ENCODE data around the gene AZU1. TPM values are rescaled to one million over a fixed set of nuclear protein-coding genes. Genes with fewer than 3 reads are reported as not detected.

The AZU1 gene
- total RNA-seq, 1 experiment from 2014 or later = 5.8 TPM

GRCh38 chr19:858284-858683 is 30.6 kb downstream of the AZU1 start:
- DNase-seq (ENCODE audit: low read depth, low spot score) = no peak
- ChIA-PET POLR2A (no interaction called here), CTCF (interaction anchor here (0.6 to 0.7 kb wide), 2 partner anchors 15 to 71 kb away, joined by 3 read pairs; no protein-coding TSS in a partner anchor)
- in situ Hi-C loops (cut with HindIII; ENCODE audit: low pct_unique_long_range_greater_than_20kb, low sequenced_read_pairs) (no loop called here), intact Hi-C loops (cut with micrococcal nuclease; ENCODE audit: unreplicated experiment) (loop anchor here (5.0 kb wide), 1 partner anchor 139 kb away; no protein-coding TSS in a partner anchor)
- Histone ChIP-seq H3K4me3 (ENCODE audit: low read depth in 2 of 2, low read length in 2 of 2) (no peak overlapping the region), H3K27ac (ENCODE audit: low read length) (no peak overlapping the region), H3K9me3 (ENCODE audit: control insufficient read depth, insufficient read depth, low read depth, low read length) (no peaks in the 10 kb centered on the region), H3K4me1 (ENCODE audit: control insufficient read depth, insufficient read depth, low read length) (peaks cover 7% of the 10 kb centered on the region), H3K27me3 (ENCODE audit: control insufficient read depth, insufficient read depth, low read length) (no peaks in the 10 kb centered on the region), H3K36me3 (ENCODE audit: control insufficient read depth, insufficient read depth, low read length) (no peaks in the 10 kb centered on the region)
- BruUV-seq (replicated peaks) = no TSS peak
- TF ChIP-seq CTCF (IDR thresholded peaks at IDR 0.05) (no peak), TCF7L2 (IDR thresholded peaks at IDR 0.05; ENCODE audit: low read depth, low read length) (no peak), SIN3A (IDR thresholded peaks at IDR 0.05; ENCODE audit: borderline replicate concordance, insufficient read depth, low read depth, low read length) (no peak), POLR2AphosphoS5 (IDR thresholded peaks at IDR 0.05; ENCODE audit: low read depth, low read length) (no peak), REST (IDR thresholded peaks at IDR 0.05; ENCODE audit: insufficient read depth in 1 of 2, low read depth in 2 of 2, low read length in 1 of 2) (no peak)
- no peak for ATAC-seq

- H3K27me3 ChIP-seq (ENCODE audit: control insufficient read depth, insufficient read depth, low read length) = no peaks in the 10 kb centered on the region
- H3K4me3 ChIP-seq (ENCODE audit: low read depth in 2 of 2, low read length in 2 of 2) = peak within 1 kb of the TSS; percentile 45 to 48
- H3K4me1 ChIP-seq (ENCODE audit: control insufficient read depth, insufficient read depth, low read length) = peaks cover 7% of the 10 kb centered on the region
- BruUV-seq (replicated peaks) = no TSS peak
- peak within 1 kb of the TSS; percentile 40 for H3K27ac ChIP-seq (ENCODE audit: low read length)
- TF ChIP-seq REST (IDR thresholded peaks at IDR 0.05; ENCODE audit: insufficient read depth in 1 of 2, low read depth in 2 of 2, low read length in 1 of 2) (no peak), POLR2AphosphoS5 (IDR thresholded peaks at IDR 0.05; ENCODE audit: low read depth, low read length) (no peak), SIN3A (IDR thresholded peaks at IDR 0.05; ENCODE audit: borderline replicate concordance, insufficient read depth, low read depth, low read length) (no peak), CTCF (IDR thresholded peaks at IDR 0.05) (no peak), TCF7L2 (IDR thresholded peaks at IDR 0.05; ENCODE audit: low read depth, low read length) (no peak)
- DNase-seq (ENCODE audit: low read depth, low spot score) (no peak), ATAC-seq (no peak)
- H3K9me3 ChIP-seq (ENCODE audit: control insufficient read depth, insufficient read depth, low read depth, low read length) = no peaks in the 10 kb centered on the region
- intact Hi-C loops (cut with micrococcal nuclease; ENCODE audit: unreplicated experiment) = loop anchor here (5.0 kb wide), 1 partner anchor 138 kb away; no protein-coding TSS in a partner anchor
- CTCF ChIA-PET = no interaction called here
- H3K36me3 ChIP-seq (ENCODE audit: control insufficient read depth, insufficient read depth, low read length) = no peaks in the 10 kb centered on the region
- POLR2A ChIA-PET = no interaction called here
- in situ Hi-C loops (cut with HindIII; ENCODE audit: low pct_unique_long_range_greater_than_20kb, low sequenced_read_pairs) = no loop called here
These were observed 31.5 kb downstream of the AZU1 start, which contains the start of gene CFD for GRCh38 chr19:858868-859843. CFD (plus strand) TSS chr19:859664; CDS start chr19:859690, 26 bp downstream.
